Caco-2 (cell line): ENCODE results near the gene ABHD4. TPM values are rescaled to one million over a fixed set of nuclear protein-coding genes. Genes with fewer than 3 reads are reported as not detected.
A peak's percentile ranks its signal among the peaks of the same experiment; 100 is the strongest.

Source experiments
- BruUV-seq: library from RNA; stranded (reverse); fragments of 400-500 nt; replicated peaks from 2 replicates; lab custom pipeline; 2021; lab: Mats Ljungman, UMichigan
- CTCF ChIA-PET: fragments of 300-600 bp; sonication (Branson Sonifier 250); formaldehyde crosslinking; loops from one replicate; lab custom pipeline; 2022; ENCODE audit warnings: antibody characterized with exemption; lab: Charles Lee
- POLR2A ChIA-PET: fragments of 300-600 bp; sonication (Branson Sonifier 250); formaldehyde crosslinking; loops from one replicate; lab custom pipeline; 2022; ENCODE audit warnings: antibody characterized with exemption; lab: Charles Lee
- DNase-seq, 2 experiments: peaks; one replicate each; pipeline versions ENCODE4 v3.0.0 to v3.0.0-alpha.2; 2020 to 2022
- H3K27me3 ChIP-seq: replicated peaks from 2 replicates; pipeline ENCODE4 v1.6.0; 2011; ENCODE audit warnings: low read length; ENCODE audit not compliant: control insufficient read depth, insufficient read depth
- H3K36me3 ChIP-seq: 2 replicates; pipeline ENCODE4 v1.5.1; 2011; ENCODE audit warnings: low read length; ENCODE audit not compliant: control insufficient read depth, insufficient read depth
- H3K4me1 ChIP-seq: fragments of 250-450 bp; sonication (Bioruptor Pico); 2 replicates; pipeline ENCODE4 v1.5.1; 2020; ENCODE audit warnings: mild to moderate bottlenecking
- H3K4me3 ChIP-seq: 2 replicates; pipeline ENCODE4 v1.5.1; 2011; ENCODE audit warnings: low read depth, mild to moderate bottlenecking, control low read depth, low read length
- H3K9me3 ChIP-seq: fragments of 250-450 bp; sonication (Bioruptor Pico); 2 replicates; pipeline ENCODE4 v1.5.1; 2020; ENCODE audit warnings: mild to moderate bottlenecking, moderate library complexity
- H3K27ac Mint-ChIP-seq: one replicate; pipeline ENCODE4 v1.8.0; 2022; ENCODE audit warnings: mixed read lengths; ENCODE audit not compliant: unreplicated experiment
- H3K27me3 Mint-ChIP-seq: one replicate; pipeline ENCODE4 v1.8.0; 2022; ENCODE audit warnings: mixed read lengths; ENCODE audit not compliant: insufficient read depth, unreplicated experiment
- H3K36me3 Mint-ChIP-seq: one replicate; pipeline ENCODE4 v1.8.0; 2022; ENCODE audit warnings: mild to moderate bottlenecking, mixed read lengths; ENCODE audit not compliant: insufficient read depth, unreplicated experiment
- H3K4me1 Mint-ChIP-seq: one replicate; pipeline ENCODE4 v1.8.0; 2022; ENCODE audit warnings: low read depth, mixed read lengths; ENCODE audit not compliant: unreplicated experiment
- H3K4me3 Mint-ChIP-seq: one replicate; pipeline ENCODE4 v1.8.0; 2022; ENCODE audit warnings: mild to moderate bottlenecking, moderate library complexity, mixed read lengths; ENCODE audit not compliant: unreplicated experiment
- H3K9me3 Mint-ChIP-seq: one replicate; pipeline ENCODE4 v1.8.0; 2022; ENCODE audit warnings: mixed read lengths; ENCODE audit not compliant: unreplicated experiment
- CTCF ChIP-seq, 2 experiments: fragments of 200-600 bp in 1 of 2; IDR thresholded peaks; 1 replicate in 1 of 2; 2 replicates in 1 of 2; pipeline versions ENCODE4 v1.5.1 to v1.8.0; 2011 to 2022; ENCODE audit warnings: antibody characterized with exemption in 1 of 2, control low read depth in 1 of 2, inconsistent platforms in 1 of 2, low read depth in 1 of 2, low read length in 1 of 2, mild to moderate bottlenecking in 1 of 2, moderate library complexity in 1 of 2; ENCODE audit not compliant: insufficient read depth in 1 of 2, severe bottlenecking in 1 of 2, unreplicated experiment in 1 of 2
- intact Hi-C: fragments of 100-400 bp; cut with micrococcal nuclease; formaldehyde crosslinking; loops from one replicate; pipeline ENCODE4 v1.10.0; 2022; ENCODE audit not compliant: unreplicated experiment
- total RNA-seq: library from RNA; stranded (reverse); gene quantifications from 2 replicates; pipeline ENCODE4 v1.2.3, GENCODE V29; 2022

ABHD4 gene
- total RNA-seq, 1 experiment from 2014 or later = 73.5 TPM

- Mint-ChIP-seq H3K9me3 (peaks cover 6% of the 10 kb centered on the region), H3K27me3 (no peaks in the 10 kb centered on the region), H3K4me1 (peaks cover 19% of the 10 kb centered on the region), H3K27ac (peak overlapping the region; percentile 94), H3K36me3 (peaks cover 24% of the 10 kb centered on the region), H3K4me3 (peak overlapping the region; percentile 97)
- CTCF ChIA-PET = interaction anchor here (1.0 to 3.1 kb wide), 6 partner anchors 8 to 54 kb away, joined by 6 to 21 read pairs (median 8); partner anchors contain the start of genes DAD1 and OR6J1
- DNase-seq = no peak
- POLR2A ChIA-PET = interaction anchor here (0.7 to 2.8 kb wide), 5 partner anchors 8 to 54 kb away, joined by 4 to 46 read pairs (median 5); partner anchors contain the start of gene DAD1
- H3K27me3 ChIP-seq = no peaks in the 10 kb centered on the region
- H3K36me3 ChIP-seq = peaks cover 6% of the 10 kb centered on the region
- peak overlapping the region; percentile 84 for H3K4me3 ChIP-seq
- H3K4me1 ChIP-seq = peaks cover 66% of the 10 kb centered on the region
- TF ChIP-seq CTCF (IDR thresholded peaks at IDR 0.05; ENCODE audit: insufficient read depth in 1 of 2, low read depth in 1 of 2, low read length in 1 of 2, severe bottlenecking in 1 of 2, unreplicated experiment in 1 of 2) = no peak
- intact Hi-C loops = loop anchor here (2.0 kb wide), 3 partner anchors 15 to 53 kb away; no protein-coding TSS in a partner anchor
- no peaks in the 10 kb centered on the region for H3K9me3 ChIP-seq
- BruUV-seq = no TSS peak
These were observed 1.2 kb downstream of the ABHD4 start for GRCh38 chr14:22599349-22599748.

DNA sequence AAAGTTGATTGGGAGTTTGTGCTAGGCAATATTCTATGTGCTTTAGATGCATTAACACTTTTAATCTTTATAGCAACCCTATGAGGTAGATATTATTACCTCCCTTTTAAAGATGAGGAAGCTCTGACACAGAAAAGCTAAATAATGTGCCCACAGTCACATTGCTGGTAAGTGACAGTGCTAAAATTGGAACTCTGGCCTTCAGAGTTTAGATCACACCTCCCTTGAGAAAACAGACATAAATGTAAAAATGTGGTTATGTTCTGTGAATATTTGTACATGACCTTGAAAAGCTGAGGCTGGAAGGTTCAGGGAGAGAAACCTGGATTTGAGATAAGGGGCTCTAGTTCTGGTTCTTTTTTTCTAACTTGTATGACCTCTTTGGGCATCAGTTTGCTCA, 1.9 kb downstream of the ABHD4 start:
- Mint-ChIP-seq H3K9me3 (peaks cover 6% of the 10 kb centered on the region), H3K4me1 (peaks cover 20% of the 10 kb centered on the region)
- CTCF ChIA-PET = interaction anchor here (1.6 to 3.1 kb wide), 2 partner anchors 10 to 13 kb away, joined by 8 to 21 read pairs; partner anchors contain the start of gene DAD1

GRCh38 chr14:22601456-22601855, 3.4 kb downstream of the ABHD4 start:
- POLR2A ChIA-PET = interaction anchor here (1.6 kb wide), 1 partner anchor 12 kb away, joined by 6 read pairs; the partner anchor contains the start of gene DAD1

More for the DNA sequence above, 1.9 kb downstream of the ABHD4 start:
- peak overlapping the region; percentile 94 for H3K27ac Mint-ChIP-seq
- no TSS peak for BruUV-seq
- no peaks in the 10 kb centered on the region for H3K27me3 Mint-ChIP-seq
- Histone ChIP-seq H3K27me3 (no peaks in the 10 kb centered on the region), H3K4me1 (peaks cover 72% of the 10 kb centered on the region), H3K4me3 (no peak overlapping the region), H3K9me3 (no peaks in the 10 kb centered on the region), H3K36me3 (peaks cover 6% of the 10 kb centered on the region)
- no peak for DNase-seq
- TF ChIP-seq CTCF (IDR thresholded peaks at IDR 0.05; ENCODE audit: insufficient read depth in 1 of 2, low read depth in 1 of 2, low read length in 1 of 2, severe bottlenecking in 1 of 2, unreplicated experiment in 1 of 2) = no peak
- peak overlapping the region; percentile 97 for H3K4me3 Mint-ChIP-seq
- intact Hi-C loops = no loop called here
- POLR2A ChIA-PET = no interaction called here
- H3K36me3 Mint-ChIP-seq = peaks cover 31% of the 10 kb centered on the region

More at GRCh38 chr14:22601456-22601855, 3.4 kb downstream of the ABHD4 start:
- no peaks in the 10 kb centered on the region for H3K27me3 ChIP-seq
- intact Hi-C loops = no loop called here
- no peak for TF ChIP-seq CTCF (IDR thresholded peaks at IDR 0.05; ENCODE audit: insufficient read depth in 1 of 2, low read depth in 1 of 2, low read length in 1 of 2, severe bottlenecking in 1 of 2, unreplicated experiment in 1 of 2)
- peaks cover 6% of the 10 kb centered on the region for H3K36me3 ChIP-seq
- no peaks in the 10 kb centered on the region for H3K9me3 ChIP-seq
- H3K9me3 Mint-ChIP-seq = peaks cover 6% of the 10 kb centered on the region
- no peak for DNase-seq
- H3K4me3 Mint-ChIP-seq = no peak overlapping the region
- H3K4me1 ChIP-seq = peaks cover 87% of the 10 kb centered on the region
- H3K27me3 Mint-ChIP-seq = no peaks in the 10 kb centered on the region
- H3K4me1 Mint-ChIP-seq = peaks cover 35% of the 10 kb centered on the region
- peaks cover 38% of the 10 kb centered on the region for H3K36me3 Mint-ChIP-seq
- CTCF ChIA-PET = no interaction called here
- H3K4me3 ChIP-seq = no peak overlapping the region
- no TSS peak for BruUV-seq
- H3K27ac Mint-ChIP-seq = peak overlapping the region; percentile 94
